ENCODE measurements around the gene F3. TPM values are rescaled to one million over a fixed set of nuclear protein-coding genes. Genes with fewer than 3 reads are reported as not detected.

F3 gene
- total RNA-seq, 1 donor from 2014 or later = 152 TPM

GRCh38 chr1:94481473-94481933 lies 60.1 kb downstream of the F3 start:
- TF ChIP-seq CTCF (IDR thresholded peaks at IDR 0.05; ENCODE audit: insufficient read depth, low read length, poor library complexity, severe bottlenecking) = peak; percentile 84
- no peaks in the 10 kb centered on the region for H3K27me3 ChIP-seq (ENCODE audit: control insufficient read depth, insufficient read depth, low read length)
- H3K4me3 ChIP-seq (ENCODE audit: low read depth, low read length) = no peak overlapping the region
- DNase-seq (ENCODE audit: low read depth) = peak; percentile 47
- no peaks in the 10 kb centered on the region for H3K36me3 ChIP-seq (ENCODE audit: control insufficient read depth, insufficient read depth, low read length)

GRCh38 chr1:94479682-94480081 lies 61.9 kb downstream of the F3 start:
- H3K27me3 ChIP-seq (ENCODE audit: control insufficient read depth, insufficient read depth, low read length) = no peaks in the 10 kb centered on the region
- no peak for DNase-seq (ENCODE audit: low read depth)
- no peak overlapping the region for H3K4me3 ChIP-seq (ENCODE audit: low read depth, low read length)
- H3K36me3 ChIP-seq (ENCODE audit: control insufficient read depth, insufficient read depth, low read length) = no peaks in the 10 kb centered on the region
- no peak for TF ChIP-seq CTCF (IDR thresholded peaks at IDR 0.05; ENCODE audit: insufficient read depth, low read length, poor library complexity, severe bottlenecking)

Other genes with a start within 250 kb of the F3 start
- gene ABCD3, start 123.4 kb downstream of the F3 start, total RNA-seq = 21.4 and 25.8 TPM in 2 replicates

Data from kidney epithelial cell (primary cell).